Gastroesophageal sphincter (tissue), 3 donors: ENCODE results near the gene LYPD3.

Experiments used
- CTCF ChIP-seq, 4 experiments: fragments of 200-600 bp in 2 of 4; fragments of 450-650 bp in 2 of 4; sonication (generic) in 1 of 4; IDR thresholded peaks; one replicate each; pipeline ENCODE4 v1.5.1; 2017 to 2019; ENCODE audit warnings: antibody characterized with exemption in 4 of 4, mild to moderate bottlenecking in 2 of 4, moderate library complexity in 2 of 4
- EP300 ChIP-seq: sonication (generic); formaldehyde crosslinking; IDR thresholded peaks from one replicate; pipeline ENCODE4 v1.6.1; 2017; ENCODE audit warnings: antibody characterized with exemption, mild to moderate bottlenecking
- POLR2A ChIP-seq, 2 donors: fragments of 450-650 bp; IDR thresholded peaks; one replicate each; pipeline ENCODE4 v1.6.1; 2017; ENCODE audit warnings: antibody characterized with exemption in 2 of 2, mild to moderate bottlenecking in 2 of 2, moderate library complexity in 1 of 2
- POLR2AphosphoS5 ChIP-seq: sonication (generic); formaldehyde crosslinking; IDR thresholded peaks from one replicate; pipeline ENCODE4 v1.6.1; 2017; ENCODE audit warnings: antibody characterized with exemption

GRCh38 chr19:43480574-43480973 is 15.2 kb upstream of the LYPD3 start:
- TF ChIP-seq POLR2A (IDR thresholded peaks at IDR 0.05) (no peak), POLR2AphosphoS5 (no peak), CTCF (IDR thresholded peaks at IDR 0.05) (no peak), EP300 (no peak)
